PC-9 (cell line): ENCODE data around the gene CUL1. TPM values are rescaled to one million over a fixed set of nuclear protein-coding genes. Genes with fewer than 3 reads are reported as not detected.

Source experiments
- BruUV-seq: library from RNA; stranded (reverse); fragments of 400-500 nt; replicated peaks from 2 replicates; lab custom pipeline; 2021; lab: Mats Ljungman, UMichigan
- CTCF ChIA-PET: fragments of 300-600 bp; sonication (Branson Sonifier 250); formaldehyde crosslinking; loops from one replicate; lab custom pipeline; 2022; ENCODE audit warnings: antibody characterized with exemption; lab: Charles Lee
- POLR2A ChIA-PET: fragments of 300-600 bp; sonication (Branson Sonifier 250); formaldehyde crosslinking; loops from one replicate; lab custom pipeline; 2022; ENCODE audit warnings: antibody characterized with exemption; ENCODE audit not compliant: unreplicated experiment; lab: Charles Lee
- DNase-seq, 2 experiments: peaks; one replicate each; pipeline versions ENCODE4 v3.0.0 to v3.0.0-alpha.2; 2015 to 2022; ENCODE audit warnings: mixed read lengths in 1 of 2
- H2AFZ ChIP-seq: fragments of 200-600 bp; sonication (generic); 2 replicates; pipeline ENCODE4 v1.8.1; 2017; ENCODE audit warnings: antibody characterized with exemption
- H3F3A ChIP-seq: fragments of 200-600 bp; sonication (generic); 2 replicates; pipeline ENCODE4 v1.8.1; 2017; ENCODE audit warnings: antibody characterized with exemption, mild to moderate bottlenecking, low read depth; ENCODE audit not compliant: insufficient read depth
- H3K27ac ChIP-seq: fragments of 200-600 bp; sonication (generic); 2 replicates; pipeline ENCODE4 v1.6.1; 2016; ENCODE audit warnings: mixed run types
- H3K27me3 ChIP-seq: fragments of 200-600 bp; sonication (generic); 2 replicates; pipeline ENCODE4 v1.6.1; 2016; ENCODE audit warnings: low read depth, mixed run types; ENCODE audit not compliant: insufficient read depth
- H3K36me3 ChIP-seq: fragments of 200-600 bp; sonication (generic); 2 replicates; pipeline ENCODE4 v1.6.1; 2016; ENCODE audit warnings: low read depth, mixed run types
- H3K4me1 ChIP-seq: fragments of 200-600 bp; sonication (generic); replicated peaks from 2 replicates; pipeline ENCODE4 v1.6.1; 2016; ENCODE audit warnings: mixed run types; ENCODE audit not compliant: insufficient read depth
- H3K4me2 ChIP-seq: fragments of 200-600 bp; sonication (generic); 2 replicates; pipeline ENCODE4 v1.6.1; 2017; ENCODE audit warnings: mixed run types
- H3K4me3 ChIP-seq: fragments of 200-600 bp; sonication (generic); 2 replicates; pipeline ENCODE4 v1.6.1; 2016; ENCODE audit warnings: mixed run types
- H3K79me2 ChIP-seq: fragments of 200-600 bp; sonication (generic); 2 replicates; pipeline ENCODE4 v1.6.1; 2017; ENCODE audit warnings: low read depth, mixed run types
- H3K9me2 ChIP-seq: fragments of 200-600 bp; sonication (generic); 2 replicates; pipeline ENCODE4 v1.8.1; 2017; ENCODE audit warnings: mild to moderate bottlenecking; ENCODE audit not compliant: insufficient read depth
- H3K9me3 ChIP-seq: fragments of 200-600 bp; sonication (generic); 2 replicates; pipeline ENCODE4 v1.8.1; 2016; ENCODE audit warnings: low read depth; ENCODE audit not compliant: insufficient read depth
- H4K20me1 ChIP-seq: fragments of 200-600 bp; sonication (generic); 2 replicates; pipeline ENCODE4 v1.8.1; 2017; ENCODE audit not compliant: insufficient read depth
- CTCF ChIP-seq: fragments of 200-600 bp; sonication (generic); conservative IDR thresholded peaks from 2 replicates; pipeline ENCODE4 v1.6.1; 2017; ENCODE audit warnings: mixed run types, antibody characterized with exemption, mild to moderate bottlenecking, moderate library complexity
- EZH2 ChIP-seq: fragments of 200-600 bp; sonication (generic); IDR thresholded peaks from 2 replicates; pipeline ENCODE4 v1.8.0; 2017; ENCODE audit warnings: antibody characterized with exemption, low read depth
- intact Hi-C: fragments of 100-400 bp; cut with micrococcal nuclease; formaldehyde crosslinking; loops from one replicate; pipeline ENCODE4 v1.10.0; 2022; ENCODE audit not compliant: unreplicated experiment
- total RNA-seq: library from RNA; stranded (reverse); gene quantifications from 2 replicates; pipeline ENCODE4 v1.2.3, GENCODE V29; 2021

The CUL1 gene
- total RNA-seq, 1 experiment from 2014 or later = 78.3 TPM

GRCh38 chr7:148727501-148728278 lies 29.0 kb downstream of the CUL1 start:
- Histone ChIP-seq H4K20me1 (peaks cover 90% of the 10 kb centered on the region), H3K36me3 (peaks cover 9% of the 10 kb centered on the region), H3K9me3 (no peaks in the 10 kb centered on the region), H3F3A (no peaks in the 10 kb centered on the region), H3K79me2 (peaks cover 95% of the 10 kb centered on the region), H3K27ac (no peak overlapping the region), H3K9me2 (no peaks in the 10 kb centered on the region), H3K4me1 (no peaks in the 10 kb centered on the region), H3K4me2 (no peak overlapping the region), H3K27me3 (no peaks in the 10 kb centered on the region), H3K4me3 (no peak overlapping the region), H2AFZ (no peak overlapping the region)
- no TSS peak for BruUV-seq
- ChIA-PET POLR2A (no interaction called here), CTCF (no interaction called here)
- intact Hi-C loops = no loop called here
- DNase-seq = no peak
- TF ChIP-seq CTCF (no peak), EZH2 (no peak)

- DNase-seq = no peak
- intact Hi-C loops = no loop called here
- Histone ChIP-seq H3K27me3 (no peaks in the 10 kb centered on the region), H3K9me3 (no peaks in the 10 kb centered on the region), H3K27ac (no peak overlapping the region), H3F3A (no peaks in the 10 kb centered on the region), H3K79me2 (peaks cover 90% of the 10 kb centered on the region), H2AFZ (no peak overlapping the region), H3K4me1 (no peaks in the 10 kb centered on the region), H3K4me2 (no peak overlapping the region), H3K36me3 (peaks cover 10% of the 10 kb centered on the region), H4K20me1 (peaks cover 88% of the 10 kb centered on the region), H3K4me3 (no peak overlapping the region), H3K9me2 (no peaks in the 10 kb centered on the region)
- ChIA-PET POLR2A (interaction anchor here (0.5 kb wide), 1 partner anchor 14 kb away, joined by 5 read pairs; no protein-coding TSS in a partner anchor), CTCF (interaction anchor here (0.6 kb wide), 1 partner anchor 170 kb away, joined by 3 read pairs; no protein-coding TSS in a partner anchor)
- no peak for TF ChIP-seq EZH2
- TF ChIP-seq CTCF = no peak
- no TSS peak for BruUV-seq
Measured at GRCh38 chr7:148729984-148730733, 31.5 kb downstream of the CUL1 start.

GRCh38 chr7:148732862-148733261 lies 34.2 kb downstream of the CUL1 start:
- Histone ChIP-seq H2AFZ (no peak overlapping the region), H3K79me2 (peaks cover 83% of the 10 kb centered on the region), H3K4me3 (no peak overlapping the region), H3K9me2 (no peaks in the 10 kb centered on the region), H3K27me3 (no peaks in the 10 kb centered on the region), H3F3A (no peaks in the 10 kb centered on the region), H3K4me1 (no peaks in the 10 kb centered on the region), H3K4me2 (no peak overlapping the region), H3K27ac (no peak overlapping the region), H3K36me3 (peaks cover 16% of the 10 kb centered on the region), H3K9me3 (no peaks in the 10 kb centered on the region), H4K20me1 (peaks cover 76% of the 10 kb centered on the region)
- no TSS peak for BruUV-seq
- DNase-seq = no peak
- intact Hi-C loops = no loop called here
- ChIA-PET POLR2A (no interaction called here), CTCF (no interaction called here)
- TF ChIP-seq CTCF (no peak), EZH2 (no peak)
